Neuronal stem cell (in vitro differentiated cells): ENCODE measurements around the gene MSANTD2.

ENCODE experiments used
- DNase-seq: peaks from one replicate; pipeline ENCODE4 v3.0.0-alpha.2; 2013; ENCODE audit warnings: low spot score
- H2AFZ ChIP-seq: one replicate; pipeline ENCODE4 v1.6.1; 2013; ENCODE audit warnings: mild to moderate bottlenecking, low read length, inconsistent platforms
- H2AK5ac ChIP-seq: 2 replicates; pipeline ENCODE4 v1.6.1; 2013; ENCODE audit warnings: low read depth, mild to moderate bottlenecking, inconsistent platforms, low read length, moderate library complexity, mixed read lengths
- H2BK120ac ChIP-seq: 2 replicates; pipeline ENCODE4 v1.6.1; 2013; ENCODE audit warnings: low read depth, mild to moderate bottlenecking, inconsistent platforms, low read length, moderate library complexity, mixed read lengths
- H2BK12ac ChIP-seq: one replicate; pipeline ENCODE4 v1.6.1; 2013; ENCODE audit warnings: low read length, inconsistent platforms
- H2BK15ac ChIP-seq: 2 replicates; pipeline ENCODE4 v1.6.1; 2013; ENCODE audit warnings: mild to moderate bottlenecking, low read length, inconsistent platforms, mixed read lengths
- H2BK5ac ChIP-seq: one replicate; pipeline ENCODE4 v1.6.1; 2013; ENCODE audit warnings: inconsistent platforms, mild to moderate bottlenecking, low read length, moderate library complexity
- H3K14ac ChIP-seq: one replicate; pipeline ENCODE4 v1.6.1; 2013; ENCODE audit warnings: low read length, inconsistent platforms
- H3K18ac ChIP-seq: 2 replicates; pipeline ENCODE4 v1.6.1; 2013; ENCODE audit warnings: low read length, inconsistent platforms
- H3K23ac ChIP-seq: 2 replicates; pipeline ENCODE4 v1.6.1; 2013; ENCODE audit warnings: low read depth, mild to moderate bottlenecking, mixed read lengths, low read length, inconsistent platforms; ENCODE audit not compliant: poor library complexity
- H3K27ac ChIP-seq: replicated peaks from 3 replicates; pipeline ENCODE4 v1.5.1; 2013; ENCODE audit warnings: low read length, inconsistent platforms
- H3K27me3 ChIP-seq, 3 experiments: 2 replicates each; pipeline ENCODE4 v1.6.1; 2013; ENCODE audit warnings: low read length in 3 of 3, mild to moderate bottlenecking in 2 of 3, inconsistent platforms in 1 of 3, low read depth in 1 of 3, mixed read lengths in 1 of 3, moderate library complexity in 1 of 3; ENCODE audit not compliant: control insufficient read depth in 3 of 3, insufficient read depth in 3 of 3
- H3K36me3 ChIP-seq, 2 donors: replicated peaks in 1 of 2; 2 replicates each; pipeline ENCODE4 v1.6.1; 2013; ENCODE audit warnings: low read length in 2 of 2; ENCODE audit not compliant: control insufficient read depth in 2 of 2, insufficient read depth in 2 of 2
- H3K4ac ChIP-seq: 2 replicates; pipeline ENCODE4 v1.6.1; 2013; ENCODE audit warnings: inconsistent platforms, mild to moderate bottlenecking, low read length, moderate library complexity
- H3K4me1 ChIP-seq, 2 donors: 1 replicate in 1 of 2; 2 replicates in 1 of 2; pipeline ENCODE4 v1.6.1; 2013; ENCODE audit warnings: low read length in 2 of 2, low read depth in 1 of 2; ENCODE audit not compliant: control insufficient read depth in 2 of 2, insufficient read depth in 1 of 2
- H3K4me2 ChIP-seq: one replicate; pipeline ENCODE4 v1.6.1; 2013; ENCODE audit warnings: mild to moderate bottlenecking, low read length, inconsistent platforms; ENCODE audit not compliant: insufficient read depth, poor library complexity, severe bottlenecking
- H3K4me3 ChIP-seq, 2 donors: 2 replicates each; pipeline ENCODE4 v1.5.1; 2013; ENCODE audit warnings: low read length in 2 of 2, mild to moderate bottlenecking in 2 of 2, inconsistent platforms in 1 of 2, moderate library complexity in 1 of 2
- H3K79me1 ChIP-seq: one replicate; pipeline ENCODE4 v1.6.1; 2013; ENCODE audit warnings: low read depth, mild to moderate bottlenecking, inconsistent platforms, low read length, moderate library complexity
- H3K9ac ChIP-seq: one replicate; pipeline ENCODE4 v1.6.1; 2013; ENCODE audit warnings: mild to moderate bottlenecking, low read depth, low read length, inconsistent platforms; ENCODE audit not compliant: poor library complexity
- H3K9me3 ChIP-seq, 2 donors: replicated peaks in 1 of 2; 2 replicates each; pipeline versions ENCODE3 to v1.6.1; 2013; ENCODE audit warnings: low read length in 2 of 2, mild to moderate bottlenecking in 2 of 2, inconsistent platforms in 1 of 2, low read depth in 1 of 2, mixed read lengths in 1 of 2, moderate library complexity in 1 of 2; ENCODE audit not compliant: control insufficient read depth in 2 of 2, insufficient read depth in 1 of 2
- H4K8ac ChIP-seq: one replicate; pipeline ENCODE4 v1.6.1; 2013; ENCODE audit warnings: low read depth, mild to moderate bottlenecking, inconsistent platforms, low read length, moderate library complexity
- H4K91ac ChIP-seq: one replicate; pipeline ENCODE4 v1.6.1; 2013; ENCODE audit warnings: low read length, low read depth, mild to moderate bottlenecking, inconsistent platforms; ENCODE audit not compliant: poor library complexity
- WGBS, 2 donors: extraction: QIAGEN DNeasy Blood & Tissue Kit; methylation state at CpG; one replicate each; pipeline ENCODE4 v1.1.7; 2013; ENCODE audit warnings: missing lambda C conversion rate in 2 of 2, mixed read lengths in 1 of 2; ENCODE audit not compliant: insufficient read length in 2 of 2, insufficient replicate concordance in 1 of 2; ENCODE audit errors: extremely low coverage in 2 of 2; 5-methylcytosine and 5-hydroxymethylcytosine counted together

Gene MSANTD2

GRCh38 chr11:124796312-124796711 lies 3.9 kb downstream of the MSANTD2 start:
- peaks cover 7% of the 10 kb centered on the region for H3K79me1 ChIP-seq
- no peak overlapping the region for H3K9ac ChIP-seq
- H3K9me3 ChIP-seq: no peaks in the 10 kb centered on the region
- no peak overlapping the region for H2BK15ac ChIP-seq
- no peak overlapping the region for H4K8ac ChIP-seq
- no peak overlapping the region for H3K27ac ChIP-seq
- H2AFZ ChIP-seq: no peak overlapping the region
- no peak overlapping the region for H3K4me3 ChIP-seq
- no peak overlapping the region for H2AK5ac ChIP-seq
- H3K4ac ChIP-seq: no peak overlapping the region
- no peak overlapping the region for H2BK120ac ChIP-seq
- no peaks in the 10 kb centered on the region for H3K27me3 ChIP-seq
- H3K14ac ChIP-seq: no peak overlapping the region
- H3K18ac ChIP-seq: no peak overlapping the region
- no peak for DNase-seq
- H3K36me3 ChIP-seq: peaks cover 2 to 27% of the 10 kb centered on the region in 2 donors
- no CpG with 5 or more reads among the region's 3 CpGs for WGBS, 2 donors
- H3K23ac ChIP-seq: no peak overlapping the region
- no peak overlapping the region for H2BK12ac ChIP-seq
- no peak overlapping the region for H2BK5ac ChIP-seq
- peaks cover 8 to 15% of the 10 kb centered on the region in 2 donors for H3K4me1 ChIP-seq
- H4K91ac ChIP-seq: no peak overlapping the region
- H3K4me2 ChIP-seq: no peak overlapping the region

- WGBS, 2 donors: no CpG with 5 or more reads among the region's 2 CpGs
- H3K4ac ChIP-seq: no peak overlapping the region
Measured at GRCh38 chr11:124793466-124794278, 6.5 kb downstream of the MSANTD2 start.

GRCh38 chr11:124791626-124792341 lies 8.4 kb downstream of the MSANTD2 start:
- Histone ChIP-seq H3K27ac (no peak overlapping the region), H3K4me3 (no peak overlapping the region), H4K8ac (no peak overlapping the region), H4K91ac (no peak overlapping the region), H3K27me3 (no peaks in the 10 kb centered on the region), H3K9me3 (no peaks in the 10 kb centered on the region), H2BK120ac (no peak overlapping the region), H3K23ac (no peak overlapping the region), H3K14ac (no peak overlapping the region), H3K4me1 (peaks cover 10% of the 10 kb centered on the region in 2 donors), H3K4me2 (no peak overlapping the region), H3K9ac (peak overlapping the region; percentile 34), H2BK15ac (no peak overlapping the region), H3K18ac (no peak overlapping the region), H2BK12ac (no peak overlapping the region), H3K4ac (no peak overlapping the region), H2AK5ac (no peak overlapping the region), H3K36me3 (peaks cover 0 to 23% of the 10 kb centered on the region in 2 donors), H2AFZ (no peak overlapping the region), H3K79me1 (peaks cover 2% of the 10 kb centered on the region), H2BK5ac (no peak overlapping the region)
- WGBS, 2 donors: no CpG with 5 or more reads among the region's 4 CpGs
- no peak for DNase-seq

More at GRCh38 chr11:124793466-124794278, 6.5 kb downstream of the MSANTD2 start:
- no peak overlapping the region for H2AK5ac ChIP-seq
- DNase-seq: peak; percentile 45
- no peak overlapping the region for H4K8ac ChIP-seq
- H2BK12ac ChIP-seq: no peak overlapping the region
- no peaks in the 10 kb centered on the region for H3K9me3 ChIP-seq
- H3K4me3 ChIP-seq: no peak overlapping the region
- H3K36me3 ChIP-seq: peaks cover 2 to 30% of the 10 kb centered on the region in 2 donors
- no peak overlapping the region for H2BK5ac ChIP-seq
- H3K18ac ChIP-seq: no peak overlapping the region
- H3K27me3 ChIP-seq: no peaks in the 10 kb centered on the region
- H2BK15ac ChIP-seq: no peak overlapping the region
- no peak overlapping the region for H3K23ac ChIP-seq
- peak overlapping the region; percentile 4 for H3K4me2 ChIP-seq
- H3K4me1 ChIP-seq: peaks cover 10 to 18% of the 10 kb centered on the region in 2 donors
- no peak overlapping the region for H3K14ac ChIP-seq
- no peak overlapping the region for H3K9ac ChIP-seq
- no peak overlapping the region for H4K91ac ChIP-seq
- H2BK120ac ChIP-seq: no peak overlapping the region
- no peak overlapping the region for H2AFZ ChIP-seq
- H3K27ac ChIP-seq: no peak overlapping the region
- peaks cover 2% of the 10 kb centered on the region for H3K79me1 ChIP-seq

GRCh38 chr11:124788521-124788920 lies 11.7 kb downstream of the MSANTD2 start:
- no peak overlapping the region for H3K27ac ChIP-seq
- peaks cover 9% of the 10 kb centered on the region in 2 donors for H3K4me1 ChIP-seq
- no peaks in the 10 kb centered on the region for H3K9me3 ChIP-seq
- H2BK5ac ChIP-seq: no peak overlapping the region
- H3K4me3 ChIP-seq: no peak overlapping the region
- peaks cover 5% of the 10 kb centered on the region for H3K79me1 ChIP-seq
- no peak overlapping the region for H3K4ac ChIP-seq
- H3K36me3 ChIP-seq: peaks cover 0 to 23% of the 10 kb centered on the region in 2 donors
- no peak overlapping the region for H2AK5ac ChIP-seq
- no peak overlapping the region for H3K18ac ChIP-seq
- H3K23ac ChIP-seq: no peak overlapping the region
- H2BK120ac ChIP-seq: no peak overlapping the region
- H3K14ac ChIP-seq: no peak overlapping the region
- no peak overlapping the region for H3K9ac ChIP-seq
- no peak overlapping the region for H3K4me2 ChIP-seq
- no peak overlapping the region for H2AFZ ChIP-seq
- H4K91ac ChIP-seq: no peak overlapping the region
- DNase-seq: no peak
- H2BK12ac ChIP-seq: no peak overlapping the region
- H3K27me3 ChIP-seq: no peaks in the 10 kb centered on the region
- H4K8ac ChIP-seq: no peak overlapping the region
- no peak overlapping the region for H2BK15ac ChIP-seq
